Measurements from ENCODE around the gene INCA1.

DNA sequence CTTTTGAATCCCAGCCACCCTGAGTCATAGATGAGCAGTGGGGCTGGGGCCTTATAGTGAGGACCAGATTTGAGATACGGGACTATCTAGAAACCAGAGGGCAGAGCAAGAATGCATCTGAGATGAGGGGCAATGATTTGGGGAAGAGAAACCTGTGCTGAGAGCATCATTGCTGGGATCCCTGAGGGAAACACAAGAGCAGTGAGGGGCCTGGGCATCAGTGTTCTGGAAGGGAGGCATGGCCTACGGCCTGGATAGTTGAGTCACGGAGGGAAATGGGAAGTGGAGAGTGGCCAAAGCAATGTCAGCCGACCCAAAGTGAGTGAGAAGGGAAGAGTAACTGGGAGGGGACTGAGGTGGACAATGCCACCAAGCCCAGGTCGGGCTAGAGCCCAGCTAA is 15.0 kb downstream of the INCA1 start:
- TF ChIP-seq, protein P1, sequence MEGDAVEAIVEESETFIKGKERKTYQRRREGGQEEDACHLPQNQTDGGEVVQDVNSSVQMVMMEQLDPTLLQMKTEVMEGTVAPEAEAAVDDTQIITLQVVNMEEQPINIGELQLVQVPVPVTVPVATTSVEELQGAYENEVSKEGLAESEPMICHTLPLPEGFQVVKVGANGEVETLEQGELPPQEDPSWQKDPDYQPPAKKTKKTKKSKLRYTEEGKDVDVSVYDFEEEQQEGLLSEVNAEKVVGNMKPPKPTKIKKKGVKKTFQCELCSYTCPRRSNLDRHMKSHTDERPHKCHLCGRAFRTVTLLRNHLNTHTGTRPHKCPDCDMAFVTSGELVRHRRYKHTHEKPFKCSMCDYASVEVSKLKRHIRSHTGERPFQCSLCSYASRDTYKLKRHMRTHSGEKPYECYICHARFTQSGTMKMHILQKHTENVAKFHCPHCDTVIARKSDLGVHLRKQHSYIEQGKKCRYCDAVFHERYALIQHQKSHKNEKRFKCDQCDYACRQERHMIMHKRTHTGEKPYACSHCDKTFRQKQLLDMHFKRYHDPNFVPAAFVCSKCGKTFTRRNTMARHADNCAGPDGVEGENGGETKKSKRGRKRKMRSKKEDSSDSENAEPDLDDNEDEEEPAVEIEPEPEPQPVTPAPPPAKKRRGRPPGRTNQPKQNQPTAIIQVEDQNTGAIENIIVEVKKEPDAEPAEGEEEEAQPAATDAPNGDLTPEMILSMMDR (IDR thresholded peaks at IDR 0.05) = no peak
- TF ChIP-seq POLR2A (IDR thresholded peaks at IDR 0.05) = no peak
